22Rv1 (cell line): ENCODE results near the gene MT1A.

ENCODE experiments used
- H3K27ac ChIP-seq: fragments of 450-650 bp; 2 replicates; pipeline ENCODE4 v1.5.1; 2017
- ZFX ChIP-seq: fragments of 450-650 bp; IDR thresholded peaks from 2 replicates; pipeline ENCODE4 v1.6.1; 2017; ENCODE audit warnings: antibody characterized with exemption, borderline replicate concordance
- TF ChIP-seq, protein P1 (sequence below): fragments of 450-650 bp; IDR thresholded peaks from 2 replicates; pipeline ENCODE4 v1.5.1; 2017; ENCODE audit warnings: mild to moderate bottlenecking

The MT1A gene

DNA sequence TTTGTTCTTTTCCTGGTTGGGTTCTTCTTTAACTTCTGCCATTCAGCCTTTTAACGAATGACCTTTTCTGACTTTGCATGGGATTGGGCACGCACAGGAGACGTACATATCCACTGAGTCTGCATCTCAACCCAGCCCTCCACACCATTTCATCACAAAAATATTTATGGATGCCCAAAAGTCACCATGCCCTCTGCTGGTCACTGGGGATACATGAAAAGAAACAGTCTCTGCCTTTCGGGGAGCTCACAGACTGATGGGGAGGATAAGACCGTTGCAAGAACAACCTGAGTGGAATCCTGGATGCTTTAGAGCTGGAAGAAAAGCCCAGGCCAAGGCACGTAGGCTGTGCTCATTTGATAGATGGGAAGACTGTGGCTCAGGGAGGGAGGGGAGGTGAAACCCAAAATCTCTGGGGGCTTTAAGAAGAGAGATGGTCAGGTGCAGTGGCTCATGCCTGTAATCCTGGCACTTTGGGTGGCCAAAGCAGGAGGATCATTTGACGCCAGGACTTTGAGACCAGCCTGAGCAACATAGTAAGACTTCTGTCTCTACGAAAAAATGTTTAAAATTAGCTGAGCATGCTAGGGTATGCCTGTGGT lies 38.0 kb upstream of the MT1A start:
- H3K27ac ChIP-seq, result no peak overlapping the region

DNA sequence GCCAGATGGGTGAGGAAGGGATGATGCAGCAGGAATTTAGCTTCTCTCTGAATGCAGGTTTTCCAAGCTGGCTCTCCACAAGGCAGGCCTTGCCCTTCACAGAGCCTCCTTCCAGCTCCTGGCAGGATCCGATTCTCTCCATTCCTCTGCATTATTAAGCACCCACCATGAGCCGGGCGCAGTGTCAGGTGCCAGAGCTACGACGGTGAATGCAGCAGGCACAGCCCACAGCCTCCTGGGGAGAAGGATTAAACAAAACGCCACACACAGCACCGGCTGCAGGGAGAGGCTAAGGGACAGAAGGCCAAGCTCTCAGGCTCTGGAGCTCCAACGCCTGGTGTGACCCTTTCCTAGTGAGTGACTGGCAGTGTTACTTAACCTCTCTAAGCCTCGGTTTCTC lies 37.1 kb upstream of the MT1A start:
- H3K27ac ChIP-seq, result no peak overlapping the region
- TF ChIP-seq, protein P1, sequence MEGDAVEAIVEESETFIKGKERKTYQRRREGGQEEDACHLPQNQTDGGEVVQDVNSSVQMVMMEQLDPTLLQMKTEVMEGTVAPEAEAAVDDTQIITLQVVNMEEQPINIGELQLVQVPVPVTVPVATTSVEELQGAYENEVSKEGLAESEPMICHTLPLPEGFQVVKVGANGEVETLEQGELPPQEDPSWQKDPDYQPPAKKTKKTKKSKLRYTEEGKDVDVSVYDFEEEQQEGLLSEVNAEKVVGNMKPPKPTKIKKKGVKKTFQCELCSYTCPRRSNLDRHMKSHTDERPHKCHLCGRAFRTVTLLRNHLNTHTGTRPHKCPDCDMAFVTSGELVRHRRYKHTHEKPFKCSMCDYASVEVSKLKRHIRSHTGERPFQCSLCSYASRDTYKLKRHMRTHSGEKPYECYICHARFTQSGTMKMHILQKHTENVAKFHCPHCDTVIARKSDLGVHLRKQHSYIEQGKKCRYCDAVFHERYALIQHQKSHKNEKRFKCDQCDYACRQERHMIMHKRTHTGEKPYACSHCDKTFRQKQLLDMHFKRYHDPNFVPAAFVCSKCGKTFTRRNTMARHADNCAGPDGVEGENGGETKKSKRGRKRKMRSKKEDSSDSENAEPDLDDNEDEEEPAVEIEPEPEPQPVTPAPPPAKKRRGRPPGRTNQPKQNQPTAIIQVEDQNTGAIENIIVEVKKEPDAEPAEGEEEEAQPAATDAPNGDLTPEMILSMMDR, result no peak

More for the DNA sequence above, 38.0 kb upstream of the MT1A start:
- TF ChIP-seq, protein P1, result peak; percentile 70
- no peak for TF ChIP-seq ZFX

GRCh38 chr16:56603589-56603988 lies 34.9 kb upstream of the MT1A start:
- no peak overlapping the region for H3K27ac ChIP-seq
- TF ChIP-seq ZFX, result no peak
- TF ChIP-seq, protein P1, result peak; percentile 62

- H3K27ac ChIP-seq, result no peak overlapping the region
- no peak for TF ChIP-seq ZFX
- TF ChIP-seq, protein P1, result no peak
These were observed 33.5 kb upstream of the MT1A start for GRCh38 chr16:56604966-56605365.

DNA sequence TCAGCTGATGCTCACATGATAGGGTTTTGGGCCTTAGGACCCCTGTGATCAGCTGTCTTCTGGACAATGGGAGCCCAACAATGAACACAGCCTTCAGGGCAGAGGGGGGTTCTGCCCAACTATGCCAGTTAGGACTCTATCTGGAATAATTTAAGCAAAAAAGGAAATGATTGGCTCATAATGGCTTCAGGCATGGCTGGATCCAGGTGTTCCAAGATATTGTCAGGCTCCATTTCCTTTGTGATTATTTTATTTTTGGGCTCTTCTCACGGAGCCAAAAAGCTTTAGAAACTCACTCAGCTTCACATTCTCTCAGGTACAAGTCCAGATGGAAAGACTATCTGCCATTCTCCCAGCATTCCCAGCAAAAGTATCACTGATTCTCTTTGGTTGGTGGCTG lies 33.0 kb upstream of the MT1A start:
- no peak overlapping the region for H3K27ac ChIP-seq
- no peak for TF ChIP-seq ZFX
- TF ChIP-seq, protein P1, result no peak

DNA sequence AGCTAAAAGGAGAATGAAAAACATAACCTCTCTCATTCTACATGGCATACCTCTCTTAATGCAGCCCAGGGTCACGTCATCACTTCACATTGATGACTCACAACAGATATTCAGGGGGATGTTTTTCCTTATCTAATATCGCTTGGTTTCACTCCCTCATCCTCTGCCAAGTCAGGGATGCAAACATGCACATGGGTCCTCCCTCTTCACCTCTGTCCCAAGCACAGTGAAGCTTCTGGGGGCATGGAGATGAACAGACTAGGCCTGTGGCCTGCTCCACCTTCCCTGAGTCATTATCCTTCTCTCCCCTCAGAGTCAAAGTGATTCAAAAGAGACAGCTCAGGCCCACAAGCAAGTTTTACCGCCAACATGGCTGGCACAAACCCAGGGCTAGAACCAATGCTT lies 32.4 kb upstream of the MT1A start:
- peak overlapping the region; percentile 68; the same call in 1 of the 2 replicates for H3K27ac ChIP-seq
- TF ChIP-seq, protein P1, result no peak
- TF ChIP-seq ZFX, result no peak

GRCh38 chr16:56606476-56607108 lies 31.9 kb upstream of the MT1A start:
- TF ChIP-seq, protein P1, result no peak
- TF ChIP-seq ZFX, result no peak
- H3K27ac ChIP-seq, result peak overlapping the region; percentile 68
